ENCODE results near the gene AKAP12.

Gene AKAP12, protein sequence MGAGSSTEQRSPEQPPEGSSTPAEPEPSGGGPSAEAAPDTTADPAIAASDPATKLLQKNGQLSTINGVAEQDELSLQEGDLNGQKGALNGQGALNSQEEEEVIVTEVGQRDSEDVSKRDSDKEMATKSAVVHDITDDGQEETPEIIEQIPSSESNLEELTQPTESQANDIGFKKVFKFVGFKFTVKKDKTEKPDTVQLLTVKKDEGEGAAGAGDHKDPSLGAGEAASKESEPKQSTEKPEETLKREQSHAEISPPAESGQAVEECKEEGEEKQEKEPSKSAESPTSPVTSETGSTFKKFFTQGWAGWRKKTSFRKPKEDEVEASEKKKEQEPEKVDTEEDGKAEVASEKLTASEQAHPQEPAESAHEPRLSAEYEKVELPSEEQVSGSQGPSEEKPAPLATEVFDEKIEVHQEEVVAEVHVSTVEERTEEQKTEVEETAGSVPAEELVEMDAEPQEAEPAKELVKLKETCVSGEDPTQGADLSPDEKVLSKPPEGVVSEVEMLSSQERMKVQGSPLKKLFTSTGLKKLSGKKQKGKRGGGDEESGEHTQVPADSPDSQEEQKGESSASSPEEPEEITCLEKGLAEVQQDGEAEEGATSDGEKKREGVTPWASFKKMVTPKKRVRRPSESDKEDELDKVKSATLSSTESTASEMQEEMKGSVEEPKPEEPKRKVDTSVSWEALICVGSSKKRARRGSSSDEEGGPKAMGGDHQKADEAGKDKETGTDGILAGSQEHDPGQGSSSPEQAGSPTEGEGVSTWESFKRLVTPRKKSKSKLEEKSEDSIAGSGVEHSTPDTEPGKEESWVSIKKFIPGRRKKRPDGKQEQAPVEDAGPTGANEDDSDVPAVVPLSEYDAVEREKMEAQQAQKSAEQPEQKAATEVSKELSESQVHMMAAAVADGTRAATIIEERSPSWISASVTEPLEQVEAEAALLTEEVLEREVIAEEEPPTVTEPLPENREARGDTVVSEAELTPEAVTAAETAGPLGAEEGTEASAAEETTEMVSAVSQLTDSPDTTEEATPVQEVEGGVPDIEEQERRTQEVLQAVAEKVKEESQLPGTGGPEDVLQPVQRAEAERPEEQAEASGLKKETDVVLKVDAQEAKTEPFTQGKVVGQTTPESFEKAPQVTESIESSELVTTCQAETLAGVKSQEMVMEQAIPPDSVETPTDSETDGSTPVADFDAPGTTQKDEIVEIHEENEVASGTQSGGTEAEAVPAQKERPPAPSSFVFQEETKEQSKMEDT (N-terminal part only)

DNA sequence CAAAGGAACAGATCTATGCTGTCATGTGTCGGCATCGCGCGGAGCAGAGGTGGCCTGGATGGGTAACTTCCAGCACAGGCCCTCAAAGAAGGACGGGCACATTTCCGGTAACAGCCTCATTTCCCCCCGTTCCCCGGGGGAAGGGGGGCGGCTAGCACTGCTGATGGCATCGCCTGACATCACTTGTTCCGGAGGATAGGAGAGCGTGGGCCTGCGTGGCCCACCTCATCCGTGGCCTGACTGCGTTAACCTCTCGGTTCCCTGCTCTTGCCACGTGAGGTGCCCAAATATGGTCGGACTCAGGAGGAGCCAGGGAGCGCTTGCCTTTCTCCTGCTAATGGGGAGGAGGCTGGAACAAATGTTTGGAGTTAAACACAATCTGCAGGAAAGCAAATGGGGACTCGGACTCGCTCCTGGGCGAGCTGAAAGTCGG is at the start of gene AKAP12:
TSS of gene AKAP12 (plus strand) at position 365 of the 433 bp plus-strand sequence. CDS start 596 bp downstream, outside the sequence.
- H3K9ac ChIP-seq (ENCODE audit: insufficient read length) = peak within 1 kb of the TSS; percentile 61
- peak within 1 kb of the TSS; percentile 92 for H3K4me3 ChIP-seq
- H3K36me3 ChIP-seq (ENCODE audit: insufficient read depth, low read length) = no peaks in the 10 kb centered on the region
- TF ChIP-seq POLR2AphosphoS5 (IDR thresholded peaks at IDR 0.05; ENCODE audit: borderline replicate concordance, low read depth, low read length) = no peak
- TF ChIP-seq FOXP2 (optimal IDR thresholded peaks at IDR 0.05; ENCODE audit: control extremely low read depth, extremely low read length, insufficient read depth) = no peak
- TF ChIP-seq EZH2 (IDR thresholded peaks at IDR 0.05) = no peak
- no peaks in the 10 kb centered on the region for H3K9me3 ChIP-seq (ENCODE audit: low read depth, low read length)
- DNase-seq (ENCODE audit: low read depth, low spot score) = no peak
- no peak within 1 kb of the TSS for H3K27ac ChIP-seq

DNA sequence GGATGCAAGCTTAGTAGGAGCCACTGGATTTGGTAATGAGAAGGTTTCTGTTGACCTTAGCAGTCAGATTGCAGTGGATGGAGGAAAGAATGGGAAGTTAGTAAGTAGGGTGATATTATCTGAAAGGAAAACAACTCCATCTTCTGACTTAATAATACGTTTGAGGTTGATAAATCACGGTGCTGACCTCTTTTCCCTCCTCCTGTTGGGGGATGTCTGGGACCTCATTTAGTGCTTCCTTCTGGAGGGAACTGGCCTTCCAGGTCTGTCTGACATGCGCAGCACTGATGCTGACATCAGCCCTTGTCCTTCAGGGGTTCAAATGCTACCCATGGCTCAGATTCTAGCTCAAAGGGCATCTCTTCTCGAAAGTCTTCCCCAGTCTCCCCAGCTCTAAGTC is 48.2 kb upstream of the AKAP12 start:
- Histone ChIP-seq H3K9ac (ENCODE audit: insufficient read length) (no peak overlapping the region), H3K4me3 (no peak overlapping the region), H3K9me3 (ENCODE audit: low read depth, low read length) (no peaks in the 10 kb centered on the region), H3K27ac (no peak overlapping the region), H3K36me3 (ENCODE audit: insufficient read depth, low read length) (no peaks in the 10 kb centered on the region)
- TF ChIP-seq FOXP2 (optimal IDR thresholded peaks at IDR 0.05; ENCODE audit: control extremely low read depth, extremely low read length, insufficient read depth) = no peak
- TF ChIP-seq POLR2AphosphoS5 (IDR thresholded peaks at IDR 0.05; ENCODE audit: borderline replicate concordance, low read depth, low read length) = no peak
- TF ChIP-seq EZH2 (IDR thresholded peaks at IDR 0.05) = no peak
- no peak for DNase-seq (ENCODE audit: low read depth, low spot score)

DNA sequence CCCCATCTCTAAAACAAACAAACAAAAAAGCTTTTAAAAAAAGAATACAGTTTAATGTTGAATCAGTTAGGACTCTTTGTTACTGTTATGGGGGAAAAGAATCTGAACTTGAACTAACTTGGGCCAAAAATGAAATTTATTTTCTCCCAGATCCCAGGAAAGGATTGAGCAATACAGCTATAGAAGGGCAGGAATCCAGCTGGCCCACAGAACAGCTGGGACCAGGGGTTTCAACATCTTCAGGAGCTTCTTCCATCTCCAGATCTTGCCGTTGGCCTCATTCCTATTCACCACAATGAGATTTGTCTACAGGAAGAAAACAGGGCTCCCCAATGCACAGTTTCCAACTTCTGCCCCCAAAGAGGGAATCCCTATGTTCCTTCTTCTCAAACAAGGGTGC is 43.2 kb upstream of the AKAP12 start:
- no peak for DNase-seq (ENCODE audit: low read depth, low spot score)
- Histone ChIP-seq H3K9me3 (ENCODE audit: low read depth, low read length) (no peaks in the 10 kb centered on the region), H3K9ac (ENCODE audit: insufficient read length) (no peak overlapping the region), H3K4me3 (no peak overlapping the region), H3K27ac (no peak overlapping the region), H3K36me3 (ENCODE audit: insufficient read depth, low read length) (no peaks in the 10 kb centered on the region)
- TF ChIP-seq POLR2AphosphoS5 (IDR thresholded peaks at IDR 0.05; ENCODE audit: borderline replicate concordance, low read depth, low read length) (no peak), FOXP2 (optimal IDR thresholded peaks at IDR 0.05; ENCODE audit: control extremely low read depth, extremely low read length, insufficient read depth) (no peak), EZH2 (IDR thresholded peaks at IDR 0.05) (no peak)

DNA sequence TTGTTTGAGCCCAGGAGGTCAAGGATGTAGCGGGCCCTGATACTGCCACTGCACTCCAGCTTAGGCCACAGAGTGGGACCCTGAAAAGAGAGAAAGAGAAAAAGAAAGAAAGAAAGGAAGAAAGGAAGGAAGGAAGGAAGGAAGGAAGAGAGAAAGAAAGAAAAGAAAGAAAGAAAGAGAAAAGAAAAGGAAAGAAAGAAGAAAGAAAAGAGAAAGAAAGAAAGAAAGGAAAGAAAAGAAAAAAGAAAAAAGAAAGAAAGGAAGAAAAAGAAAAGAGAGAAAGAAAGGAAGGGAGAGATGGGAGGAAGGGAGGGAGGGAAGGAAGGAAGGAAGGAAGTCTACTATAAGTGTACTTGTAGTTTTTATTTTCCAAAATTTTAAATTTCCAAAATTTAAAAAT is 42.2 kb upstream of the AKAP12 start:
- no peak overlapping the region for H3K27ac ChIP-seq
- no peak overlapping the region for H3K4me3 ChIP-seq
- DNase-seq (ENCODE audit: low read depth, low spot score) = no peak
- H3K36me3 ChIP-seq (ENCODE audit: insufficient read depth, low read length) = no peaks in the 10 kb centered on the region
- TF ChIP-seq EZH2 (IDR thresholded peaks at IDR 0.05) (no peak), POLR2AphosphoS5 (IDR thresholded peaks at IDR 0.05; ENCODE audit: borderline replicate concordance, low read depth, low read length) (no peak), FOXP2 (optimal IDR thresholded peaks at IDR 0.05; ENCODE audit: control extremely low read depth, extremely low read length, insufficient read depth) (no peak)
- H3K9me3 ChIP-seq (ENCODE audit: low read depth, low read length) = no peaks in the 10 kb centered on the region
- no peak overlapping the region for H3K9ac ChIP-seq (ENCODE audit: insufficient read length)

DNA sequence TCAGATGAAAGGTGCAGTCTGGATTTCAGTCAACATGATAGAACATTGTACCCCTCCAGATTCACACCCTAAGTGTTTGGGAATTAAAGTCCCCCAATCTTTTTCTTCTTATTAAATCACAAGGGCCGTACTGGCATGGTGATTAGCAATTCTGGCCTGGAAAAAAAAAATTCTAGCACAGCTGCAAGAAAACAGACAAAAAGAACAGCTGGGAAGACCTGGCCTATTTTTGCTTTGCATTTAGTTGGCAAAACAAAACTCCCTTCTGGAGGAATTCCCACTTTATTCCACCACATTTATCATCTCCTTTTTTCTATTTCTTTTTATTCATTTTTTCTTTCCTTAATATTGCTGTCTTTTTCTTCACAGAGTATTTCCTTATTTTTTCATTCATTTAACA is 39.8 kb upstream of the AKAP12 start:
- H3K9me3 ChIP-seq (ENCODE audit: low read depth, low read length) = no peaks in the 10 kb centered on the region
- TF ChIP-seq FOXP2 (optimal IDR thresholded peaks at IDR 0.05; ENCODE audit: control extremely low read depth, extremely low read length, insufficient read depth) (no peak), POLR2AphosphoS5 (IDR thresholded peaks at IDR 0.05; ENCODE audit: borderline replicate concordance, low read depth, low read length) (no peak), EZH2 (IDR thresholded peaks at IDR 0.05) (no peak)
- no peak overlapping the region for H3K27ac ChIP-seq
- H3K36me3 ChIP-seq (ENCODE audit: insufficient read depth, low read length) = no peaks in the 10 kb centered on the region
- no peak overlapping the region for H3K9ac ChIP-seq (ENCODE audit: insufficient read length)
- no peak overlapping the region for H3K4me3 ChIP-seq
- DNase-seq (ENCODE audit: low read depth, low spot score) = no peak

GRCh38 chr6:151205721-151206600 is 33.8 kb upstream of the AKAP12 start:
- no peak for TF ChIP-seq FOXP2 (optimal IDR thresholded peaks at IDR 0.05; ENCODE audit: control extremely low read depth, extremely low read length, insufficient read depth)
- Histone ChIP-seq H3K9me3 (ENCODE audit: low read depth, low read length) (no peaks in the 10 kb centered on the region), H3K4me3 (no peak overlapping the region), H3K9ac (ENCODE audit: insufficient read length) (no peak overlapping the region), H3K27ac (no peak overlapping the region), H3K36me3 (ENCODE audit: insufficient read depth, low read length) (no peaks in the 10 kb centered on the region)
- no peak for DNase-seq (ENCODE audit: low read depth, low spot score)

- Histone ChIP-seq H3K9ac (ENCODE audit: insufficient read length) (no peak overlapping the region), H3K9me3 (ENCODE audit: low read depth, low read length) (no peaks in the 10 kb centered on the region), H3K4me3 (no peak overlapping the region), H3K27ac (no peak overlapping the region), H3K36me3 (ENCODE audit: insufficient read depth, low read length) (no peaks in the 10 kb centered on the region)
- DNase-seq (ENCODE audit: low read depth, low spot score) = no peak
- TF ChIP-seq FOXP2 (optimal IDR thresholded peaks at IDR 0.05; ENCODE audit: control extremely low read depth, extremely low read length, insufficient read depth) (no peak), EZH2 (IDR thresholded peaks at IDR 0.05) (no peak), POLR2AphosphoS5 (IDR thresholded peaks at IDR 0.05; ENCODE audit: borderline replicate concordance, low read depth, low read length) (no peak)
Observed at GRCh38 chr6:151207674-151208073, 32.1 kb upstream of the AKAP12 start.

Data from SK-N-MC (cell line).